ENCODE results near the gene SLC31A1.

SLC31A1 gene

GRCh38 chr9:113250807-113251206 is 29.5 kb downstream of the SLC31A1 start:
- H3K27ac ChIP-seq: no peak overlapping the region
- DNase-seq (ENCODE audit: low spot score): no peak
- no peak for TF ChIP-seq CTCF (conservative IDR thresholded peaks at IDR 0.05; ENCODE audit: low read depth)
- POLR2A ChIA-PET (ENCODE audit: low non-redundant PET): no interaction called here
- CTCF ChIA-PET: no interaction called here

- no peak overlapping the region for H3K27ac ChIP-seq
- CTCF ChIA-PET: no interaction called here
- POLR2A ChIA-PET (ENCODE audit: low non-redundant PET): no interaction called here
- no peak for DNase-seq (ENCODE audit: low spot score)
- TF ChIP-seq CTCF (conservative IDR thresholded peaks at IDR 0.05; ENCODE audit: low read depth): no peak
Observed at GRCh38 chr9:113254991-113255390, 33.6 kb downstream of the SLC31A1 start.

- ChIA-PET POLR2A (ENCODE audit: low non-redundant PET) (no interaction called here), CTCF (no interaction called here)
- no peak for TF ChIP-seq CTCF (conservative IDR thresholded peaks at IDR 0.05; ENCODE audit: low read depth)
- DNase-seq (ENCODE audit: low spot score): no peak
- H3K27ac ChIP-seq: no peak overlapping the region
Observed at GRCh38 chr9:113255438-113255837, 34.1 kb downstream of the SLC31A1 start.

GRCh38 chr9:113257863-113258262 is 36.5 kb downstream of the SLC31A1 start:
- CTCF ChIA-PET: no interaction called here
- no peak overlapping the region for H3K27ac ChIP-seq
- TF ChIP-seq CTCF (conservative IDR thresholded peaks at IDR 0.05; ENCODE audit: low read depth): no peak
- no peak for DNase-seq (ENCODE audit: low spot score)
- POLR2A ChIA-PET (ENCODE audit: low non-redundant PET): no interaction called here

- TF ChIP-seq CTCF (conservative IDR thresholded peaks at IDR 0.05; ENCODE audit: low read depth): no peak
- CTCF ChIA-PET: no interaction called here
- POLR2A ChIA-PET (ENCODE audit: low non-redundant PET): no interaction called here
- H3K27ac ChIP-seq: no peak overlapping the region
- no peak for DNase-seq (ENCODE audit: low spot score)
Observed at GRCh38 chr9:113258282-113258681, 36.9 kb downstream of the SLC31A1 start.

- CTCF ChIA-PET: no interaction called here
- POLR2A ChIA-PET (ENCODE audit: low non-redundant PET): no interaction called here
Observed at GRCh38 chr9:113261917-113262671, 40.8 kb downstream of the SLC31A1 start.

More at GRCh38 chr9:113261917-113262671, 40.8 kb downstream of the SLC31A1 start:
- H3K27ac ChIP-seq: no peak overlapping the region
- TF ChIP-seq CTCF (conservative IDR thresholded peaks at IDR 0.05; ENCODE audit: low read depth): no peak
- no peak for DNase-seq (ENCODE audit: low spot score)
